ENCODE data around the gene GGT1. TPM values are rescaled to one million over a fixed set of nuclear protein-coding genes. Genes with fewer than 3 reads are reported as not detected.
"Not testable (repeated sequence)": the region's sequence is repeated elsewhere in the genome, so short reads cannot be mapped to it uniquely, and the experiment has no call there.

Gene GGT1
- total and polyA plus RNA-seq, 2 donors from 2014 or later = 153 to 169 TPM

GRCh38 chr22:24591286-24591830 is 11.6 kb upstream of the GGT1 start:
- H3K27me3 ChIP-seq (ENCODE audit: control insufficient read depth, insufficient read depth, low read length) = no peaks in the 10 kb centered on the region
- peaks cover 0 to 28% (median 13%) of the 10 kb centered on the region in 3 donors for H3K4me1 ChIP-seq (ENCODE audit: control insufficient read depth in 2 of 3, insufficient read depth in 2 of 3, low read depth in 1 of 3, low read length in 3 of 3)
- no peak for FAIRE-seq
- peaks cover 0 to 12% (median 3%) of the 10 kb centered on the region in 3 donors for H3K36me3 ChIP-seq (ENCODE audit: control insufficient read depth in 2 of 3, insufficient read depth in 3 of 3, low read length in 3 of 3)
- TF ChIP-seq CTCF (IDR thresholded peaks at IDR 0.05; ENCODE audit: borderline replicate concordance, extremely low read depth, insufficient read depth) = no peak
- peak overlapping the region in 1 of 3 donors; percentile 67 for H3K4me3 ChIP-seq (ENCODE audit: low read length in 3 of 3)
- H3K9me3 ChIP-seq (ENCODE audit: control insufficient read depth in 2 of 3, insufficient read depth in 1 of 3, low read length in 3 of 3) = no peaks in the 10 kb centered on the region
- intact Hi-C loops (cut with DNase I) = no loop called here
- H3K27ac ChIP-seq (ENCODE audit: low read depth in 2 of 2, low read length in 2 of 2) = no peak overlapping the region
- DNase-seq = no peak
- H3K9ac ChIP-seq (ENCODE audit: low read length in 3 of 3) = peak overlapping the region in 1 of 3 donors; percentile 19

- intact Hi-C loops (cut with DNase I) = no loop called here
- H3K9ac ChIP-seq (ENCODE audit: low read length in 3 of 3) = peak overlapping the region in 2 of 3 donors; percentile 15 to 46
Measured at GRCh38 chr22:24592058-24592850, 10.7 kb upstream of the GGT1 start.

GRCh38 chr22:24592851-24593558 is 10.0 kb upstream of the GGT1 start, which contains the start of gene LRRC75B:
LRRC75B (minus strand) TSS chr22:24593073; CDS start chr22:24593039, 34 bp downstream.
- Histone ChIP-seq H3K9ac (ENCODE audit: low read length in 3 of 3) (peak within 1 kb of the TSS in 2 of 3 donors; percentile 15 to 73), H3K36me3 (ENCODE audit: control insufficient read depth in 2 of 3, insufficient read depth in 3 of 3, low read length in 3 of 3) (peaks cover 0 to 3% (median 0%) of the 10 kb centered on the region in 3 donors), H3K4me1 (ENCODE audit: control insufficient read depth in 2 of 3, insufficient read depth in 2 of 3, low read depth in 1 of 3, low read length in 3 of 3) (peaks cover 0 to 28% (median 13%) of the 10 kb centered on the region in 3 donors), H3K4me3 (ENCODE audit: low read length in 3 of 3) (peak within 1 kb of the TSS; percentile 39 to 67 (median 51)), H3K27me3 (ENCODE audit: control insufficient read depth, insufficient read depth, low read length) (no peaks in the 10 kb centered on the region), H3K27ac (ENCODE audit: low read depth in 2 of 2, low read length in 2 of 2) (peak within 1 kb of the TSS; percentile 80 to 84), H3K9me3 (ENCODE audit: control insufficient read depth in 2 of 3, insufficient read depth in 1 of 3, low read length in 3 of 3) (no peaks in the 10 kb centered on the region)
- DNase-seq = peak; percentile 89 to 96 (median 92)
- TF ChIP-seq CTCF (IDR thresholded peaks at IDR 0.05; ENCODE audit: borderline replicate concordance, extremely low read depth, insufficient read depth) = no peak
- no peak for FAIRE-seq
- intact Hi-C loops (cut with DNase I) = no loop called here

More at GRCh38 chr22:24592058-24592850, 10.7 kb upstream of the GGT1 start:
- H3K4me3 ChIP-seq (ENCODE audit: low read length in 3 of 3) = peak overlapping the region; percentile 26 to 67 (median 51)
- H3K27ac ChIP-seq (ENCODE audit: low read depth in 2 of 2, low read length in 2 of 2) = peak overlapping the region in 1 of 2 donors; percentile 43
- H3K9me3 ChIP-seq (ENCODE audit: control insufficient read depth in 2 of 3, insufficient read depth in 1 of 3, low read length in 3 of 3) = no peaks in the 10 kb centered on the region
- peaks cover 0 to 10% (median 3%) of the 10 kb centered on the region in 3 donors for H3K36me3 ChIP-seq (ENCODE audit: control insufficient read depth in 2 of 3, insufficient read depth in 3 of 3, low read length in 3 of 3)
- no peaks in the 10 kb centered on the region for H3K27me3 ChIP-seq (ENCODE audit: control insufficient read depth, insufficient read depth, low read length)
- peaks cover 0 to 28% (median 13%) of the 10 kb centered on the region in 3 donors for H3K4me1 ChIP-seq (ENCODE audit: control insufficient read depth in 2 of 3, insufficient read depth in 2 of 3, low read depth in 1 of 3, low read length in 3 of 3)
- DNase-seq (peak in 4 of 5 donors; percentile 42 to 83 (median 68)), FAIRE-seq (no peak)
- no peak for TF ChIP-seq CTCF (IDR thresholded peaks at IDR 0.05; ENCODE audit: borderline replicate concordance, extremely low read depth, insufficient read depth)

GRCh38 chr22:24593559-24593835 is 9.5 kb upstream of the GGT1 start:
- intact Hi-C loops (cut with DNase I); H3K36me3 ChIP-seq (ENCODE audit: control insufficient read depth in 2 of 3, insufficient read depth in 3 of 3, low read length in 3 of 3); FAIRE-seq; H3K9me3 ChIP-seq (ENCODE audit: control insufficient read depth in 2 of 3, insufficient read depth in 1 of 3, low read length in 3 of 3); H3K27me3 ChIP-seq (ENCODE audit: control insufficient read depth, insufficient read depth, low read length): not testable (repeated sequence)
- DNase-seq = peak in 1 of 5 donors; percentile 45
- H3K4me1 ChIP-seq (ENCODE audit: control insufficient read depth in 2 of 3, insufficient read depth in 2 of 3, low read depth in 1 of 3, low read length in 3 of 3) = peaks cover 0 to 28% (median 13%) of the 10 kb centered on the region in 3 donors
- peak overlapping the region in 1 of 3 donors; percentile 73 for H3K9ac ChIP-seq (ENCODE audit: low read length in 3 of 3)
- peak overlapping the region in 2 of 3 donors; percentile 34 to 59 for H3K4me3 ChIP-seq (ENCODE audit: low read length in 3 of 3)
- peak overlapping the region; percentile 80 to 84 for H3K27ac ChIP-seq (ENCODE audit: low read depth in 2 of 2, low read length in 2 of 2)
